ENCODE data around the gene LASP1NB.

Gene LASP1NB

GRCh38 chr17:38925263-38925995 is at the start of gene LASP1NB:
Gene LASP1NB, plus strand, starts transcription at chr17:38925614.
- peak; percentile 95 for DNase-seq (ENCODE audit: low spot score)

- no peak for DNase-seq (ENCODE audit: low spot score)
Observed at GRCh38 chr17:38877130-38877851, 48.1 kb upstream of the LASP1NB start.

- DNase-seq (ENCODE audit: low spot score) = no peak
Observed at GRCh38 chr17:38879878-38880665, 45.3 kb upstream of the LASP1NB start.

- DNase-seq (ENCODE audit: low spot score) = no peak
Observed at GRCh38 chr17:38881600-38882191, 43.7 kb upstream of the LASP1NB start.

GRCh38 chr17:38882870-38883269 is 42.5 kb upstream of the LASP1NB start:
- DNase-seq (ENCODE audit: low spot score) = no peak

- no peak for DNase-seq (ENCODE audit: low spot score)
Observed at GRCh38 chr17:38883592-38884526, 41.6 kb upstream of the LASP1NB start.

- DNase-seq (ENCODE audit: low spot score) = no peak
Observed at GRCh38 chr17:38885044-38885727, 40.2 kb upstream of the LASP1NB start.

- DNase-seq (ENCODE audit: low spot score) = peak; percentile 90
Observed at GRCh38 chr17:38885728-38886642, 39.4 kb upstream of the LASP1NB start.

- no peak for DNase-seq (ENCODE audit: low spot score)
Observed at GRCh38 chr17:38886643-38887010, 38.8 kb upstream of the LASP1NB start.

- no peak for DNase-seq (ENCODE audit: low spot score)
Observed at GRCh38 chr17:38888842-38889241, 36.6 kb upstream of the LASP1NB start.

- DNase-seq (ENCODE audit: low spot score) = no peak
Observed at GRCh38 chr17:38889745-38890409, 35.5 kb upstream of the LASP1NB start.

GRCh38 chr17:38890410-38890746 is 35.0 kb upstream of the LASP1NB start:
- no peak for DNase-seq (ENCODE audit: low spot score)

GRCh38 chr17:38891441-38891840 is 34.0 kb upstream of the LASP1NB start:
- no peak for DNase-seq (ENCODE audit: low spot score)

GRCh38 chr17:38892083-38892482 is 33.3 kb upstream of the LASP1NB start:
- DNase-seq (ENCODE audit: low spot score) = no peak

GRCh38 chr17:38892620-38893019 is 32.8 kb upstream of the LASP1NB start:
- no peak for DNase-seq (ENCODE audit: low spot score)

- no peak for DNase-seq (ENCODE audit: low spot score)
Observed at GRCh38 chr17:38893113-38893512, 32.3 kb upstream of the LASP1NB start.

- peak; percentile 65 for DNase-seq (ENCODE audit: low spot score)
Observed at GRCh38 chr17:38893607-38894006, 31.8 kb upstream of the LASP1NB start.

GRCh38 chr17:38894276-38894675 is 31.1 kb upstream of the LASP1NB start:
- no peak for DNase-seq (ENCODE audit: low spot score)

- no peak for DNase-seq (ENCODE audit: low spot score)
Observed at GRCh38 chr17:38896346-38896954, 29.0 kb upstream of the LASP1NB start.
